Heart left ventricle (tissue), 16 donors: ENCODE results near the gene KMT2A. TPM values are rescaled to one million over a fixed set of nuclear protein-coding genes. Genes with fewer than 3 reads are reported as not detected.

Experiments used
- ATAC-seq, 4 donors: fragments of 200-7000 bp; cut with Tn5 transposase; one replicate each; pipeline ENCODE4 v1.9.1; 2020 to 2022; ENCODE audit warnings: moderate library complexity in 4 of 4, mild to moderate bottlenecking in 3 of 4, moderate number of reproducible peaks in 1 of 4
- DNase-seq, 5 donors: peaks; one replicate each; pipeline ENCODE4 v3.0.0-alpha.2; 2020
- H3K27ac ChIP-seq, 12 donors: fragments of 200-600 bp; sonication (generic) in 4 of 12; one replicate each; pipeline versions ENCODE4 v1.5.0 to v1.8.0; 2016 to 2022; ENCODE audit warnings: mild to moderate bottlenecking in 2 of 12
- H3K27me3 ChIP-seq, 9 donors: fragments of 200-600 bp; sonication (generic) in 2 of 9; one replicate each; pipeline versions ENCODE4 v1.5.1 to v1.8.0; 2016 to 2022; ENCODE audit warnings: mild to moderate bottlenecking in 3 of 9
- H3K36me3 ChIP-seq, 9 donors: fragments of 200-600 bp; sonication (generic) in 2 of 9; one replicate each; pipeline versions ENCODE4 v1.5.0 to v1.8.0; 2018 to 2022; ENCODE audit warnings: mild to moderate bottlenecking in 2 of 9
- H3K4me1 ChIP-seq, 12 donors: fragments of 200-600 bp; sonication (generic) in 4 of 12; one replicate each; pipeline versions ENCODE4 v1.5.0 to v1.8.0; 2016 to 2022; ENCODE audit warnings: mild to moderate bottlenecking in 3 of 12
- H3K4me3 ChIP-seq, 12 donors: fragments of 200-600 bp; sonication (generic) in 4 of 12; one replicate each; pipeline versions ENCODE4 v1.5.0 to v1.8.0; 2017 to 2022; ENCODE audit warnings: mild to moderate bottlenecking in 9 of 12, moderate library complexity in 4 of 12
- H3K9me3 ChIP-seq, 12 donors: fragments of 200-600 bp; sonication (generic) in 4 of 12; one replicate each; pipeline versions ENCODE4 v1.5.0 to v1.8.0; 2016 to 2022; ENCODE audit warnings: mild to moderate bottlenecking in 1 of 12
- POLR2A ChIP-seq, 2 donors: fragments of 450-650 bp; IDR thresholded peaks; one replicate each; pipeline ENCODE4 v1.6.1; 2017; ENCODE audit warnings: antibody characterized with exemption in 2 of 2, mild to moderate bottlenecking in 2 of 2, moderate library complexity in 2 of 2
- WGBS, 4 donors: extraction: QIAGEN DNeasy Blood & Tissue Kit in 2 of 4; methylation state at CpG; one replicate each; pipeline versions ENCODE4 v1.1.5 to v1.1.7; 2013 to 2018; 5-methylcytosine and 5-hydroxymethylcytosine counted together
- intact Hi-C, 10 donors: fragments of 100-400 bp; cut with DNase I; formaldehyde crosslinking; loops; one replicate each; pipeline versions ENCODE4 v1.11.1 to v1.14.2; 2022
- polyA plus RNA-seq, 2 donors: library from polyadenylated mRNA; stranded (reverse); fragments of 200-250 nt; gene quantifications; one replicate each; pipeline ENCODE4 v1.2.3, GENCODE V29; 2013
- total RNA-seq, 9 donors: library from RNA; depleted of rRNA in 2 of 9; stranded (reverse); fragments of >200 nt in 2 of 9; fragmentation: NEBNext Ultra II Directional in 3 of 9; extraction: Animal tissue kit (Norgen Biotek cat#: 25700) in 3 of 9; gene quantifications; one replicate each; pipeline versions ENCODE4 v1.1.0 to v1.2.4, GENCODE V29; 2016 to 2023
- TF ChIP-seq, protein P1 (sequence below), 12 donors: fragments of 200-600 bp; sonication (generic) in 4 of 12; IDR thresholded peaks; one replicate each; pipeline versions ENCODE4 v1.5.0 to v1.8.0; 2018 to 2022; ENCODE audit warnings: antibody characterized with exemption in 12 of 12, mild to moderate bottlenecking in 5 of 12
- donor health status: ischemic (EF 13 %, LVEDD 7.1; RV severe dilation, severe dysfunction).
- donor health status: healthy with polysubstance abuse.
- donor health status: DM: no; HTN: yes; CAD: no.
- donor health status: DM: no; HTN: no; CAD: no.
- donor health status: ischemic (EF 25% LVEDD 6.9; RV normal size, moderate dysfunction).
- donor health status: ischemic (EF 25% LVEDD 5.7; RV mildly dilated, moderate dysfunction).
- donor health status: healthy.
- donor health status: DM: yes; HTN: yes; CAD: no.
- donor health status: ischemic (EF 35%, LVEDD 5.7; RV mildly dilated, moderate dysfunction).
- donor health status: nonischemic (EF 11% LVEDD 7.7; RV severe dilation, severe dysfunction).
- donor health status: DM: yes; HTN: yes; CAD: no.
- donor health status: PGD.
- donor health status: ischemic (EF 29% LVEDD 5.4; RV normal size, mild dysfunction).
- donor health status: nonischemic (EF 23%, LVEDD 6.1; RV moderate dilation, normal function).

KMT2A gene
- total and polyA plus RNA-seq, 11 donors = 9.9 to 117 (median 27.7) TPM

GRCh38 chr11:118526688-118527087, 90.4 kb downstream of the KMT2A start:
- Histone ChIP-seq H3K27ac (no peak overlapping the region), H3K4me1 (peaks cover 0 to 31% (median 14%) of the 10 kb centered on the region in 12 donors), H3K36me3 (peaks cover 0 to 40% (median 35%) of the 10 kb centered on the region in 9 donors), H3K27me3 (peaks cover 0 to 5% (median 0%) of the 10 kb centered on the region in 9 donors), H3K9me3 (no peaks in the 10 kb centered on the region), H3K4me3 (no peak overlapping the region)
- no peak for DNase-seq
- ATAC-seq = no peak
- intact Hi-C loops = no loop called here
- WGBS, 4 donors = 89 to 93% (median 91%) methylated on average over 2 of the region's 2 CpGs
- TF ChIP-seq, protein P1, sequence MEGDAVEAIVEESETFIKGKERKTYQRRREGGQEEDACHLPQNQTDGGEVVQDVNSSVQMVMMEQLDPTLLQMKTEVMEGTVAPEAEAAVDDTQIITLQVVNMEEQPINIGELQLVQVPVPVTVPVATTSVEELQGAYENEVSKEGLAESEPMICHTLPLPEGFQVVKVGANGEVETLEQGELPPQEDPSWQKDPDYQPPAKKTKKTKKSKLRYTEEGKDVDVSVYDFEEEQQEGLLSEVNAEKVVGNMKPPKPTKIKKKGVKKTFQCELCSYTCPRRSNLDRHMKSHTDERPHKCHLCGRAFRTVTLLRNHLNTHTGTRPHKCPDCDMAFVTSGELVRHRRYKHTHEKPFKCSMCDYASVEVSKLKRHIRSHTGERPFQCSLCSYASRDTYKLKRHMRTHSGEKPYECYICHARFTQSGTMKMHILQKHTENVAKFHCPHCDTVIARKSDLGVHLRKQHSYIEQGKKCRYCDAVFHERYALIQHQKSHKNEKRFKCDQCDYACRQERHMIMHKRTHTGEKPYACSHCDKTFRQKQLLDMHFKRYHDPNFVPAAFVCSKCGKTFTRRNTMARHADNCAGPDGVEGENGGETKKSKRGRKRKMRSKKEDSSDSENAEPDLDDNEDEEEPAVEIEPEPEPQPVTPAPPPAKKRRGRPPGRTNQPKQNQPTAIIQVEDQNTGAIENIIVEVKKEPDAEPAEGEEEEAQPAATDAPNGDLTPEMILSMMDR (IDR thresholded peaks at IDR 0.05) = no peak
- TF ChIP-seq POLR2A (IDR thresholded peaks at IDR 0.05) = no peak

DNA sequence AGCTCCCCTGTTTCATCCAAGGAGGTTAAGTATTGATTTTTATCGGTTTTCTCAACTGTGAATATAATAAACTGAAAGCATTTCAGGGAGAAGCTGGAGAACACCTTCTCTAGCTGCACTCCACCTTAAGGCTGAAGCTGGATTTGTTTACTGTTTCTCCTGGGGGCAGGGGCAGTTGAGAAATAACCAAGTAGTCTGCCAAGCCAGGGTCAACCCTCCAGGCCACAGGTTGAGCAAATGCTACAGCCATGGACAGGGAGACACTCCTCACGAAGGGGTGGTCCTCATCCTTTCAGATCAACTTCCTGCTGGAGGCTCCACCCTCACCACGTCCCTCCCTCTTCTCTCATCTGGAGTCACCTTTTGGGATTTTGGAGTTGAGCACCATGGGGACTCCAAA, 90.8 kb downstream of the KMT2A start, which contains the start of gene TTC36:
Gene TTC36 (plus strand): TSS at position 366 of the 400 bp plus-strand sequence. CDS start 21 bp downstream, at position 387.
- Histone ChIP-seq H3K4me1 (peaks cover 0 to 35% (median 14%) of the 10 kb centered on the region in 12 donors), H3K27ac (no peak within 1 kb of the TSS), H3K9me3 (no peaks in the 10 kb centered on the region), H3K27me3 (peaks cover 0 to 5% (median 0%) of the 10 kb centered on the region in 9 donors), H3K36me3 (peaks cover 0 to 36% (median 30%) of the 10 kb centered on the region in 9 donors), H3K4me3 (no peak within 1 kb of the TSS)
- DNase-seq (no peak), ATAC-seq (no peak)
- intact Hi-C loops = no loop called here
- no peak for TF ChIP-seq POLR2A (IDR thresholded peaks at IDR 0.05)
- TF ChIP-seq, protein P1 (IDR thresholded peaks at IDR 0.05) = no peak
- 62 to 79% (median 72%) methylated on average over 3 of the region's 3 CpGs for WGBS, 4 donors

DNA sequence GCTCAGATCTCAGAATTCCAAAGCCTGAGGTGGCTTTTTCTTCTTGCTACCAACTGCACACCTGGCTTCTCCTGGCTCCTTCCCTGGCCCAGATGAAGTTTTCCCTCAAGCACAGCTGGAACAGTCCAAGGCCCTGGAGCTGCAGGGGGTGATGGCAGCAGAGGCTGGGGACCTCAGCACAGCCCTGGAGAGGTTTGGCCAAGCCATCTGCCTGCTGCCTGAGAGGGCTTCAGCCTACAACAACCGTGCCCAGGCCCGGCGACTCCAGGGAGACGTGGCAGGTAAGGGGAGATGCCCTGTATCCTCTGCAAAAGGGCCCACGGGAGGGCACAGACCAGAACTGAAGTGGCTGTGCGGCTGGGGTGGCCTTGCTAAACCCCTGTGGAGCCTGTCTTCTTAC, 92.2 kb downstream of the KMT2A start:
- no peak for TF ChIP-seq POLR2A (IDR thresholded peaks at IDR 0.05)
- TF ChIP-seq, protein P1 (IDR thresholded peaks at IDR 0.05) = no peak
- Histone ChIP-seq H3K27me3 (peaks cover 0 to 5% (median 0%) of the 10 kb centered on the region in 9 donors), H3K4me1 (peaks cover 0 to 35% (median 12%) of the 10 kb centered on the region in 12 donors), H3K9me3 (no peaks in the 10 kb centered on the region), H3K4me3 (no peak overlapping the region), H3K27ac (no peak overlapping the region), H3K36me3 (peaks cover 0 to 22% (median 16%) of the 10 kb centered on the region in 9 donors)
- ATAC-seq = no peak
- intact Hi-C loops = no loop called here
- WGBS, 4 donors = 93 to 99% (median 94%) methylated on average over 6 of the region's 6 CpGs
- no peak for DNase-seq

GRCh38 chr11:118529584-118530175, 93.4 kb downstream of the KMT2A start:
- peaks cover 0 to 32% (median 12%) of the 10 kb centered on the region in 12 donors for H3K4me1 ChIP-seq
- peaks cover 0 to 10% (median 5%) of the 10 kb centered on the region in 9 donors for H3K36me3 ChIP-seq
- 76 to 80% (median 77%) methylated on average over 5 of the region's 5 CpGs for whole genome bisulfite sequencing, 4 donors
- DNase-seq (no peak), ATAC-seq (no peak)
- TF ChIP-seq POLR2A (IDR thresholded peaks at IDR 0.05) = no peak
- TF ChIP-seq, protein P1 (IDR thresholded peaks at IDR 0.05) = no peak
- H3K27me3 ChIP-seq = peaks cover 0 to 5% (median 0%) of the 10 kb centered on the region in 9 donors
- peak overlapping the region in 1 of 12 donors; percentile 82 for H3K27ac ChIP-seq
- H3K9me3 ChIP-seq = no peaks in the 10 kb centered on the region
- intact Hi-C loops = no loop called here
- peak overlapping the region in 9 of 12 donors; percentile 68 to 96 (median 83) for H3K4me3 ChIP-seq
